ENCODE results near the gene BEND2. TPM values are rescaled to one million over a fixed set of nuclear protein-coding genes. Genes with fewer than 3 reads are reported as not detected.

The BEND2 gene
- total RNA-seq, 3 donors from 2014 or later (not counting 1 experiment from before 2014, with no cell fraction given) = 0.16 to 1.3 (median 0.48) TPM

DNA sequence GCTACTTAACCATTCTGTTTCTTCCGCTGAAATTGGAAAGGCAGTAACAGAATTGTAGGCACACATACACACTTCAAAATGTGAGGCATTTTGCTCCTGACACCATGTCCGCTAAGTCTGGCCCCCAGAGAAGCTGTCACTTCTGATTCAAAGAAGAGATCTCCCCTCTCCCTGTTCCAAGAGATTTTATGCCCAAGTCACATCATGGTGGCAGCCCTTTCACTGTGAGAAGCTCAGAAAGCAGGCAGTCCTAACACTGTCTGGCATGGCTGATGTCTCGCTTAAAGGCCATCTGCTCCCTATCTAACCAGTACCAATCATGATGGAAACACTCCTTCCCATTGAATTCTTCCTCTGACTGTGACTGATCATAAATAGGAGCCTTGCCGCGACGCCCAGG lies 83.9 kb downstream of the BEND2 start:
- H3K27me3 Mint-ChIP-seq (ENCODE audit: low read depth in 2 of 2) = peaks cover 0 to 8% of the 10 kb centered on the region in 2 donors
- H3K4me1 Mint-ChIP-seq = no peaks in the 10 kb centered on the region
- no peaks in the 10 kb centered on the region for H3K27me3 ChIP-seq (ENCODE audit: control insufficient read depth, insufficient read depth, low read length)
- 93% methylated on average over 3 of the region's 6 CpGs for WGBS (ENCODE audit: insufficient coverage)
- ATAC-seq = no peak
- intact Hi-C loops (cut with micrococcal nuclease) = no loop called here
- H3K4me1 ChIP-seq (ENCODE audit: control insufficient read depth, insufficient read depth, low read length) = no peaks in the 10 kb centered on the region
- no peaks in the 10 kb centered on the region for H3K9me3 ChIP-seq (ENCODE audit: control insufficient read depth, insufficient read depth, low read length)
- H3K4me3 ChIP-seq (ENCODE audit: low read length) = no peak overlapping the region
- H3K27ac ChIP-seq (ENCODE audit: low read length) = no peak overlapping the region
- no peaks in the 10 kb centered on the region for H3K36me3 Mint-ChIP-seq
- TF ChIP-seq, protein P1, sequence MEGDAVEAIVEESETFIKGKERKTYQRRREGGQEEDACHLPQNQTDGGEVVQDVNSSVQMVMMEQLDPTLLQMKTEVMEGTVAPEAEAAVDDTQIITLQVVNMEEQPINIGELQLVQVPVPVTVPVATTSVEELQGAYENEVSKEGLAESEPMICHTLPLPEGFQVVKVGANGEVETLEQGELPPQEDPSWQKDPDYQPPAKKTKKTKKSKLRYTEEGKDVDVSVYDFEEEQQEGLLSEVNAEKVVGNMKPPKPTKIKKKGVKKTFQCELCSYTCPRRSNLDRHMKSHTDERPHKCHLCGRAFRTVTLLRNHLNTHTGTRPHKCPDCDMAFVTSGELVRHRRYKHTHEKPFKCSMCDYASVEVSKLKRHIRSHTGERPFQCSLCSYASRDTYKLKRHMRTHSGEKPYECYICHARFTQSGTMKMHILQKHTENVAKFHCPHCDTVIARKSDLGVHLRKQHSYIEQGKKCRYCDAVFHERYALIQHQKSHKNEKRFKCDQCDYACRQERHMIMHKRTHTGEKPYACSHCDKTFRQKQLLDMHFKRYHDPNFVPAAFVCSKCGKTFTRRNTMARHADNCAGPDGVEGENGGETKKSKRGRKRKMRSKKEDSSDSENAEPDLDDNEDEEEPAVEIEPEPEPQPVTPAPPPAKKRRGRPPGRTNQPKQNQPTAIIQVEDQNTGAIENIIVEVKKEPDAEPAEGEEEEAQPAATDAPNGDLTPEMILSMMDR (IDR thresholded peaks at IDR 0.05) = no peak
- H3K4me3 Mint-ChIP-seq = no peak overlapping the region
- DNase-seq = no peak
- H3K9me3 Mint-ChIP-seq = no peaks in the 10 kb centered on the region
- H3K36me3 ChIP-seq (ENCODE audit: control insufficient read depth, insufficient read depth, low read length) = no peaks in the 10 kb centered on the region
- no peak overlapping the region for H3K27ac Mint-ChIP-seq

DNA sequence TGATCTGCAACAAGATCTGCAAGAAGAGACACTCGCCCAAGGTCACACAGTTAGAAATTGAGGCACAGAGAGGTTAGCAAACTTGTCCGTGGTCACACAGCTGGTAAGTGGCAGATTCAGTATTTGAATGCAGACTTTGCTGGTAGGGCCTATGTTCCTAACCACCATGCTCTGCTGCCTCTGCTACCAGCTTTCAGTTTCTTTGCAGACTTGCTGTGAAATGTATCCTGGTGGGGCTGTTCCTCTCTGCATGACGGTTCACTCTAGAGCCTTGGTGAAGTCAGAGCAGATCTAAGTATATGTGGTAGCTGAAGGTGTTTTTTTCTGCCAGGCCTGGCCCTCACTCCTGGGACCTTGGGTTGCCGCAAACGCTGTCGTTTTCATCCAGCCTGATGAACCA lies 87.1 kb downstream of the BEND2 start:
- Mint-ChIP-seq H3K36me3 (no peaks in the 10 kb centered on the region), H3K27me3 (ENCODE audit: low read depth in 2 of 2) (no peaks in the 10 kb centered on the region), H3K27ac (no peak overlapping the region), H3K4me1 (no peaks in the 10 kb centered on the region), H3K4me3 (no peak overlapping the region), H3K9me3 (no peaks in the 10 kb centered on the region)
- Histone ChIP-seq H3K27ac (ENCODE audit: low read length) (no peak overlapping the region), H3K4me1 (ENCODE audit: control insufficient read depth, insufficient read depth, low read length) (no peaks in the 10 kb centered on the region), H3K9me3 (ENCODE audit: control insufficient read depth, insufficient read depth, low read length) (no peaks in the 10 kb centered on the region), H3K36me3 (ENCODE audit: control insufficient read depth, insufficient read depth, low read length) (no peaks in the 10 kb centered on the region), H3K27me3 (ENCODE audit: control insufficient read depth, insufficient read depth, low read length) (no peaks in the 10 kb centered on the region), H3K4me3 (ENCODE audit: low read length) (no peak overlapping the region)
- 91% methylated on average over 6 of the region's 6 CpGs for WGBS (ENCODE audit: insufficient coverage)
- TF ChIP-seq, protein P1 (IDR thresholded peaks at IDR 0.05) = no peak
- no peak for ATAC-seq
- DNase-seq = no peak
- intact Hi-C loops (cut with micrococcal nuclease) = no loop called here

DNA sequence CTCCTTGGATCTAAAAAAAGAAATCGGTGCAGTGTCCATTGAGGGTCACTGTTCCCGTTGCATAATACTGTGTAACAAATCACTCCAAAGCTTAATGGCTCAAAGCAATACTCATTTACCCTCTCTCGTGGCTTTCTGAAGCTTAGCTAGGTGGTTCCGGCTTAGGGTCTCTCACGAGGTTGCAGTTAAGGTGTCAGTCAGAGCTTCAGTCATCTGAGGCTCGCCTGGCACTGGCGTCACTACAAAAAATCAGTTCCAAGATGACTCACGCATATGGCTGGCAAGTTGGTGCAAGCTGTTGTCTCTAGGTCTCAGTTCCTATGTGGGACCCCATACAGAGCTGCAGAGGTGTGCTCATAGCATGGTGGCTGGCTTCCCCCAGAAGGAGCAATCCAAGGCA lies 91.0 kb downstream of the BEND2 start:
- Mint-ChIP-seq H3K27me3 (ENCODE audit: low read depth in 2 of 2) (no peaks in the 10 kb centered on the region), H3K27ac (no peak overlapping the region), H3K4me1 (no peaks in the 10 kb centered on the region), H3K9me3 (no peaks in the 10 kb centered on the region), H3K36me3 (no peaks in the 10 kb centered on the region), H3K4me3 (no peak overlapping the region)
- intact Hi-C loops (cut with micrococcal nuclease) = no loop called here
- 84% methylated on average over 8 of the region's 8 CpGs for WGBS (ENCODE audit: insufficient coverage)
- Histone ChIP-seq H3K4me3 (ENCODE audit: low read length) (no peak overlapping the region), H3K4me1 (ENCODE audit: control insufficient read depth, insufficient read depth, low read length) (no peaks in the 10 kb centered on the region), H3K36me3 (ENCODE audit: control insufficient read depth, insufficient read depth, low read length) (no peaks in the 10 kb centered on the region), H3K9me3 (ENCODE audit: control insufficient read depth, insufficient read depth, low read length) (no peaks in the 10 kb centered on the region), H3K27me3 (ENCODE audit: control insufficient read depth, insufficient read depth, low read length) (no peaks in the 10 kb centered on the region), H3K27ac (ENCODE audit: low read length) (no peak overlapping the region)
- DNase-seq (no peak), ATAC-seq (no peak)
- TF ChIP-seq, protein P1 (IDR thresholded peaks at IDR 0.05) = no peak

DNA sequence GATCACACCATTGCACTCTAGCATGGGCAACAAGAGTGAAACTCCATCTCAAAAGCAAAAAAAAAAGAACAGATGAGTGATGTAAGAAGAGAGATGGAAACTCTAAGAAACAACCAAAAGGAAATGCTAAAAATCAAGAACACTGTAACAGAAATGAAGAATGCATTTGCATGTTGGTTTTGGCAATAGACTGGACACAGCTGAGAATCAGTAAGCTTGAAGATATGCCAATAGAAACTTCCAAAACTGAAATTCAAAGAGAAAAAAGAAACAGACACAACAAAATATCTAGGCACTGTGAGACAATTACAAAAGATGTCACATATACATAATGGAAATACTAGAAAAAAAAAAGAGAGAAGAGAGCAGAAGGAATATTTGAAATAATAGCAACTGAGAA lies 93.7 kb downstream of the BEND2 start:
- H3K27ac ChIP-seq (ENCODE audit: low read length) = no peak overlapping the region
- ATAC-seq (no peak), DNase-seq (no peak)
- no peaks in the 10 kb centered on the region for H3K27me3 Mint-ChIP-seq (ENCODE audit: low read depth in 2 of 2)
- no peaks in the 10 kb centered on the region for H3K4me1 ChIP-seq (ENCODE audit: control insufficient read depth, insufficient read depth, low read length)
- intact Hi-C loops (cut with micrococcal nuclease) = no loop called here
- H3K27me3 ChIP-seq (ENCODE audit: control insufficient read depth, insufficient read depth, low read length) = no peaks in the 10 kb centered on the region
- H3K4me3 Mint-ChIP-seq = no peak overlapping the region
- no peaks in the 10 kb centered on the region for H3K9me3 Mint-ChIP-seq
- H3K9me3 ChIP-seq (ENCODE audit: control insufficient read depth, insufficient read depth, low read length) = no peaks in the 10 kb centered on the region
- H3K4me1 Mint-ChIP-seq = no peaks in the 10 kb centered on the region
- H3K27ac Mint-ChIP-seq = no peak overlapping the region
- no peaks in the 10 kb centered on the region for H3K36me3 ChIP-seq (ENCODE audit: control insufficient read depth, insufficient read depth, low read length)
- TF ChIP-seq, protein P1 (IDR thresholded peaks at IDR 0.05) = no peak
- H3K36me3 Mint-ChIP-seq = no peaks in the 10 kb centered on the region
- H3K4me3 ChIP-seq (ENCODE audit: low read length) = no peak overlapping the region
